Adipocyte (in vitro differentiated cells): ENCODE results near the gene ALOX15.
"Not testable (repeated sequence)": the region's sequence is repeated elsewhere in the genome, so short reads cannot be mapped to it uniquely, and the experiment has no call there.

Experiments used
- DNase-seq: peaks from one replicate; pipeline ENCODE4 v3.0.0-alpha.2; 2015; ENCODE audit warnings: low read depth
- H3K27me3 ChIP-seq: replicated peaks from 2 replicates; pipeline ENCODE4 v1.7.0; 2013; ENCODE audit warnings: mild to moderate bottlenecking, low read length, moderate library complexity; ENCODE audit not compliant: control insufficient read depth, insufficient read depth
- H3K36me3 ChIP-seq: 2 replicates; pipeline ENCODE4 v1.7.0; 2013; ENCODE audit warnings: low read length, mild to moderate bottlenecking, moderate library complexity; ENCODE audit not compliant: control insufficient read depth, insufficient read depth, severe bottlenecking
- H3K4me1 ChIP-seq: 2 replicates; pipeline ENCODE4 v1.7.0; 2013; ENCODE audit warnings: mild to moderate bottlenecking, low read length, moderate library complexity; ENCODE audit not compliant: control insufficient read depth, insufficient read depth
- H3K4me3 ChIP-seq: 2 replicates; pipeline ENCODE4 v1.7.0; 2013; ENCODE audit warnings: mild to moderate bottlenecking, low read length, moderate library complexity
- H3K9ac ChIP-seq: 2 replicates; pipeline ENCODE4 v1.7.0; 2013; ENCODE audit warnings: mild to moderate bottlenecking, low read length, moderate library complexity
- H3K9me3 ChIP-seq: 2 replicates; pipeline ENCODE4 v1.7.0; 2013; ENCODE audit warnings: mild to moderate bottlenecking, low read length, moderate library complexity; ENCODE audit not compliant: control insufficient read depth

Gene ALOX15

GRCh38 chr17:4631836-4632580 is 9.5 kb downstream of the ALOX15 start:
- Histone ChIP-seq H3K36me3 (no peaks in the 10 kb centered on the region), H3K27me3 (peaks cover 30% of the 10 kb centered on the region), H3K9me3 (no peaks in the 10 kb centered on the region), H3K4me1 (peaks cover 5% of the 10 kb centered on the region), H3K9ac (no peak overlapping the region), H3K4me3 (no peak overlapping the region)
- no peak for DNase-seq

- Histone ChIP-seq H3K27me3 (peaks cover 25% of the 10 kb centered on the region), H3K4me3 (no peak overlapping the region), H3K9me3 (no peaks in the 10 kb centered on the region), H3K4me1 (peaks cover 5% of the 10 kb centered on the region), H3K36me3 (no peaks in the 10 kb centered on the region), H3K9ac (no peak overlapping the region)
- no peak for DNase-seq
Observed at GRCh38 chr17:4631431-4631830, 10.0 kb downstream of the ALOX15 start.

- no peaks in the 10 kb centered on the region for H3K36me3 ChIP-seq
- no peak overlapping the region for H3K9ac ChIP-seq
- H3K4me3 ChIP-seq: no peak overlapping the region
- H3K4me1 ChIP-seq: peaks cover 7% of the 10 kb centered on the region
- peaks cover 4% of the 10 kb centered on the region for H3K27me3 ChIP-seq
- DNase-seq: no peak
- peaks cover 8% of the 10 kb centered on the region for H3K9me3 ChIP-seq
Observed at GRCh38 chr17:4626734-4627256, 14.7 kb downstream of the ALOX15 start.

- no peak for DNase-seq
Observed at GRCh38 chr17:4625181-4625617, 16.3 kb downstream of the ALOX15 start.

GRCh38 chr17:4624451-4624911 is 17.0 kb downstream of the ALOX15 start:
- not testable (repeated sequence) for H3K4me3 ChIP-seq

More at GRCh38 chr17:4625181-4625617, 16.3 kb downstream of the ALOX15 start:
- Histone ChIP-seq H3K9me3 (peaks cover 12% of the 10 kb centered on the region), H3K4me1 (peaks cover 7% of the 10 kb centered on the region), H3K4me3 (no peak overlapping the region), H3K27me3 (no peaks in the 10 kb centered on the region), H3K9ac (no peak overlapping the region), H3K36me3 (no peaks in the 10 kb centered on the region)

GRCh38 chr17:4623249-4623648 is 18.2 kb downstream of the ALOX15 start:
- H3K9ac ChIP-seq: no peak overlapping the region
- H3K4me1 ChIP-seq: peaks cover 7% of the 10 kb centered on the region
- H3K4me3 ChIP-seq: no peak overlapping the region
- peaks cover 12% of the 10 kb centered on the region for H3K9me3 ChIP-seq
- peaks cover under 1% of the 10 kb centered on the region for H3K27me3 ChIP-seq
- no peaks in the 10 kb centered on the region for H3K36me3 ChIP-seq
- no peak for DNase-seq

More at GRCh38 chr17:4624451-4624911, 17.0 kb downstream of the ALOX15 start:
- not testable (repeated sequence) for H3K36me3 ChIP-seq, H3K9ac ChIP-seq, H3K4me1 ChIP-seq, DNase-seq, H3K27me3 ChIP-seq
- peaks cover 12% of the 10 kb centered on the region for H3K9me3 ChIP-seq

- Histone ChIP-seq H3K9ac (no peak overlapping the region), H3K27me3 (peaks cover 9% of the 10 kb centered on the region), H3K36me3 (no peaks in the 10 kb centered on the region), H3K9me3 (peaks cover 12% of the 10 kb centered on the region), H3K4me3 (no peak overlapping the region), H3K4me1 (peaks cover 7% of the 10 kb centered on the region)
- DNase-seq: no peak
Observed at GRCh38 chr17:4622375-4622774, 19.1 kb downstream of the ALOX15 start.

- H3K27me3 ChIP-seq: peaks cover 18% of the 10 kb centered on the region
- H3K4me3 ChIP-seq: no peak overlapping the region
- no peaks in the 10 kb centered on the region for H3K36me3 ChIP-seq
- H3K9ac ChIP-seq: no peak overlapping the region
- H3K9me3 ChIP-seq: peaks cover 12% of the 10 kb centered on the region
- DNase-seq: no peak
- peaks cover 7% of the 10 kb centered on the region for H3K4me1 ChIP-seq
Observed at GRCh38 chr17:4620531-4621101, 20.9 kb downstream of the ALOX15 start.

- Histone ChIP-seq H3K9me3 (peaks cover 12% of the 10 kb centered on the region), H3K4me3 (no peak overlapping the region), H3K27me3 (peaks cover 22% of the 10 kb centered on the region), H3K4me1 (no peaks in the 10 kb centered on the region), H3K9ac (no peak overlapping the region), H3K36me3 (no peaks in the 10 kb centered on the region)
- DNase-seq: no peak
Observed at GRCh38 chr17:4617590-4618351, 23.7 kb downstream of the ALOX15 start.

GRCh38 chr17:4617090-4617489 is 24.4 kb downstream of the ALOX15 start:
- Histone ChIP-seq H3K9ac (no peak overlapping the region), H3K4me3 (no peak overlapping the region), H3K9me3 (peaks cover 6% of the 10 kb centered on the region), H3K4me1 (no peaks in the 10 kb centered on the region), H3K36me3 (no peaks in the 10 kb centered on the region), H3K27me3 (peaks cover 22% of the 10 kb centered on the region)
- DNase-seq: no peak

- Histone ChIP-seq H3K4me3 (no peak overlapping the region), H3K36me3 (no peaks in the 10 kb centered on the region), H3K27me3 (peaks cover 22% of the 10 kb centered on the region), H3K9me3 (peaks cover under 1% of the 10 kb centered on the region), H3K9ac (no peak overlapping the region), H3K4me1 (no peaks in the 10 kb centered on the region)
- DNase-seq: no peak
Observed at GRCh38 chr17:4616476-4616875, 25.0 kb downstream of the ALOX15 start.
